D341Med (cell line): ENCODE data around the gene GJA5.
A peak's percentile ranks its signal among the peaks of the same experiment; 100 is the strongest.

ENCODE experiments used
- DNase-seq: peaks from one replicate; pipeline ENCODE4 v3.0.0; 2012; ENCODE audit warnings: low spot score

Gene GJA5

DNA sequence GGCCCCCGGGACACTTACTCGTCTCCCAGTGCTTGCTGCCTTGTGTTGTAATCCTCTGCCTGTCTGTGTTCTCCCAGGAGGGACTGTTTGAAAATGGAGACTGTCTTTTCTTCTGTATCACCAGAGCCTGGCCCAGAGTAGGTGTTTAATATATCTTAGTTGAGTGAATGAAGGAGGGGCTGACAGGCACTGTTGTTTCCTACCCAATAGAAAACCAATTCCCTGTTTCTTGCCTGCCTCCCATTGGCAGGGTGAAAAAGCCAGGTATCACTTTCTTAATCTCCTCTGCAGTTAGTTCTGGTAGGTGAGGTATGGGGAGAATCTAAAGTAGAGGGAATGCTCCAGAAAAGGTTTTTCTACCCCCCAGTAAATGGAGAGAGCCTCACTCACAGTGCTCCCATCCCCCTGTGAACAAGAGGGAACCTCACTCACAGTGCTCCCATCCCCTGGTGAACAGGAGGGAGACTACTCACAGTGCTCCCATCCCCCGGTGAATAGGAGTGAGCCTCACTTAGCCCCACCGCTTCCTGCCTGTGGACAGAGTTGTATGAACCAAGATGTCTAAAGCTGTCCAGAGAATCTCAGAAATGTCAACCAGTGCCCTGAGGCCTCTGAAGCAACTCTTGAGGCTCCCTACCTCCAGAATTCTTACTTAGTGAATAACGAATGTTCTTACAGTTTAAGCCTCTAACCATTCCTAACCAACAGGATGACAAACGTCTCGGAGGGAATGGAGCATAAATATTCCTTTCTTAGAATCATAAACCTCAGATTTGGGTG lies at the start of gene GJA5:
Gene GJA5 (minus strand): TSS at position 122 of the 780 bp plus-strand sequence. CDS start 1,364 bp downstream, outside the sequence.
- no peak for DNase-seq

DNA sequence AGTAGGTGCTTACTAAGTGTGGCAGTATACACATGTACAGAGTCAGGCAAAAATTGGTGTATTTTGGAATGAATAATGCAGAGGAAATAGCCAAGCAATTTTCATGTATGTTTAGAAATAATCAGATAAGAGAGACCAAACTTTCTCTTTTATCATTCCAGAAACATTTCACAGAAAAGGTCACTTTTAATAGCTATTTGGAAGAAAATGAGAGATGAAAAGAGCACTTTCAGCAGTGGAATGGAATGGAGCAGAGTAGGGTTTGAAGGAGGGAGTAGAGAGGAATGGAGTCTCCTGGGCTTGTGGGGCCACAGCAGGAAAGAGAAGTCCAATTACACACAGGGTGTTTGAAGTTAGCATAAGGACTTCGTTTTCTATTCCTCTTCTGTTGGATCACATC lies 48.8 kb upstream of the GJA5 start:
- no peak for DNase-seq

DNA sequence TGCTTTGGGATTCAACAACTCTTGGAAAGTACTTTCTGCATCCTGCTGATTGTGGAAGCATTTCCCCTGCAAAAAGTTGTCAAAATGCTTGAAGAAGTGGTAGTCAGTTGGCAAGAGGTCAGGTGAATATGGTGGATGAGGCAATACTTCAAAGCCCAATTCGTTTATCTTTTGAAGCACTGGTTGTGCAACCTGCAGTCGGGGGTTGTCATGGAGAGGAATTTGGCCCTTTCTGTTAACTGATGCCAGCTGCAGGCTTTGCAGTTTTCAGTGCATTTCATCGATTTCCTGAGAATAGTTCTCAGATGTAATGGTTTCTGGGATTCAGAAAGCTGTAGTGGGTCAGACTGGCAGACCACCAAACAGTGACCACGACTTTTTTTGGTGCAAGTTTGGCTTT lies 47.6 kb upstream of the GJA5 start:
- no peak for DNase-seq

DNA sequence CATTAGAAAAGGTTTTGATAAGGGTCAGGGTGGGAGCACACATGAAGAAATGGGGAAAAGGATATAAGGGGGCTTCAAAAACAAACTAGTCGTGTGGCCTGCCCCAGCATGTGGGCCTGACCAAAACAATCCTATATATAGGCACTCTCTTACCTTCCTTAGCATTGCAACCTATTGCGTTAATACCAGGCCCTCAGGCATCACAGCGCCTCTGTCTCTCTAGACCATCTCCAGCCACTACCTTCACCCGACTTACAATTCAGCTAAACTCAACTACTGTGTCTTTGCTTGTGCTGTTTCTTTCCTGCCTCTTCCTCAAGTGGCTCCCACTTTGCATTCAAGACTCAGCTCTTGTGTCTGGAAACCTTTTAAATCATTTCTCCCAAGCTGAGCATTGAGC lies 47.0 kb upstream of the GJA5 start:
- no peak for DNase-seq

DNA sequence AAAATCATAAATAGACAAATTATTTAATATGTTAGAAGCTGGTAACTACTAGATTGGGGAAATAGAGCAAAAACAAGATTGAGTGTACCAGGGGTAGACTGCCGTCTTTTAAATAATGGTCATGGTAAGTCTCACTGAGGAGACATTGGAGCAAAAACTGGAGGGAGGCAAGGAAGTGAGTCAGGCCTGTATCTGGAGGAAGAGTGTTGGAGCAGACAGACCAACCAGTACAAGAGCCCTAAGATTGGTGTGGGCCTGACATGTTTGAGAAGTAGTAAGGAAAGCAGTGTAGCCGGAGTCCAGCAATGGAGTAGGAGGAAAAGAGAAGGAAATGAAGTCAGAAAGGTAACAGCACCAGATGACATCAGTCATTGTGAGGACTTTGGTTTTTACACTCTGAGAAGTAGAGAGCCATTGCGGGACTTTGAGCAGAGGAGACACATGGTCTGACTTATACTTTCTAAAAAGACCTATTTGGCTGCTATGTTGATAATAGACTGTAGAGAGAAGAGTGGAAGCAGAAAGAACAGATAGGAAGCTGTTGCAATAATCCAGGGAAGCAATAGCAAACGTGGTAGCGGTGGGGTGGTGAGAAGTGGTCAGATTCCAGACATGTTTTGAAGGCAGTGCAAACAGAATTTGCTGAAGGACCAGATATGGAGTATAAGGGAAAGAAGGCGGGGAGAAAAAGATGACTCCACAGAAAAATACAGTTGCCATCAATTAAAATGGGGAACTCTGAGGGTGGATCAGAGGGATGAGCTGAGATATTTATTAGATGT lies 44.7 kb upstream of the GJA5 start:
- DNase-seq: no peak

DNA sequence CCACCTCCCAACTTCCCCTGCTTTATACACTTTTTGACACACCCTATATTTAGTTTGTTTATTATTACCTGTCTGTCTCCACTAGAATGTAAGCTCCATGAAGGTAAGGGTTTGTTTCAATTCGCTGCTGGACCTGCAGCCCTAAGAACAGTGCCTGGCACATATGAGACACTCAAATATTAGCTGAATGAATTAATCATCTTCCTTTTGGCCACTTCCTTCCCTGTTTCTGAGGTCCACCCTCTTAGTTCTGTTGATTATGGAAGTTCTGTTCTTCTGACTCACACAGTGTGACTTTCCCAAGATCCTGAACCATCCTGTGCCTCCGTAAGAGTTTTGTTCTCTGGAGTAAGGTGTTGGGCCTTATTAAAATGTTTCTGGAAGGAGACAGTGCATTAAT lies 40.4 kb upstream of the GJA5 start:
- no peak for DNase-seq

DNA sequence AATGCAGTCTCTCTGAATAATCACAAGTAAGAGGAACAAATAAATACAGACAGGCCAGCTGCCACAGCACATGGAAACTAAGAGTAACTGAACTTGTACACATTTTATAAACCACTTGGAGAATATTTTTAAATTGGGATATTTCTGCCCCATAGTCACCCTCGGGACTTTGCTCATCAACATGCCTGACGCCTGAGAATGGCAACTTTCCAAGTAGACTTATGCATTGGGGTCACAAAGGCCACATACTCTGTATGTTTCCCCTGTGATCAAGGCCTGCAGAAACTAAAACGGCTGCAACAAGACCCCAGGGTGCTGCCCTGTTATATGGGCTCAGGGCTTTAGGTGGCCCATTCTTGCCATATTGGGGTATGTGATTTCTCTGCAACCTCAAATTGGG lies 38.3 kb upstream of the GJA5 start:
- peak; percentile 60 for DNase-seq

DNA sequence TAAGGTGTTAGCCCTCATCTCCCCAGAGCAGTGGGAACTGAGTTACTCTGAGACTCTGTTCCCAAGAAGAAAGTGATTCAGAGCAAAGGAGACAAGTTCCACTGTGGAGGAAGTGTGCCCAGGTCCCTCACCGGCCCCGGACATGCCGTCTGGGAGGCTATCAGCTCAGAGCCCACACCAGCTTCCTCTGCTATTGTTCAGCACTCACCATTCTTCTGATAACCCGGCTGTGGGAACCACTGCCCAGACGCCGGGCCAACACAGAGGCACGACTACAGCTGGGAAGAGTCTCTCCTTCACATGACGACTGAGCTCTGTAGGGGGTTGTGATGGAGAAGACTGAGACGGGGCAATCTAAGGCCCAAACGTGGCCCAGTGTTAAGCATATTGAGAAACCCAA lies 34.2 kb upstream of the GJA5 start:
- no peak for DNase-seq

DNA sequence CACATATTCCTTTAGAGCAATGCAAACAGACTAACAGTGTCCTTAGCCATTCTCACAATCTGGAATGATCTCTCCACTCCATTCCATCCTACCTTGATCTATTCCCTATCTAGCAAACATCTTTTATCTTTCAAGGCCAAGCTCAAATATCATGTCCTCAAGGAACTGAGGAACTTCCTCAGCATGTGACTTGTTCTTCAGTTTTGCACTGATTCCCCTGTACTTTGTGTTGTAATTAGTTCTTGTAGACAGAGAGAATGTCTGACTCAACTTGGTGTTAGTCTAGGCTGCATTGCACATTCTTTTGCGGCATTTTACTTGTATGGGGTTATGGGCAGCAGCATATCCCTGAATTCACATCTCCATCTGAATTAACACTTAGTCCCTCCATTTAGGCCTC lies 31.5 kb upstream of the GJA5 start:
- no peak for DNase-seq

DNA sequence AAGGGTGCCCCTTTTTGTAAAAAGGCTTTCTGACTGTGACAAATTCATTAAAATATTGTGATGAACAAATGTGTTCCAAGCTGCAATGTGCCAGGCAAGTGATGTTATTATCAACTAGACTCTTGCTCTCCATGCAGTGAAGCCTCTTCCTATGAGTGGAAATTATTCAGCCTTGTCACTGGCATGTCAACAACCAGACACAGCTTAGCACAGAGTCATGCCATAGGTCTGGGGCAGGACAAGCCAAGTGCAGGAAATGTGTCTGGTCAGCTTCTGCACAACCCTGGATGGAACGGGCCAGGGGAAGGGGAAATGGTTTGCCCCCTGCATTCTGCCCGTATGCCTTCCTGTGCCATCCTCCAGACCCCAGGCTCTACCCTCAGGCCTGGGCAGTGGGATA lies 27.4 kb upstream of the GJA5 start:
- DNase-seq: no peak

DNA sequence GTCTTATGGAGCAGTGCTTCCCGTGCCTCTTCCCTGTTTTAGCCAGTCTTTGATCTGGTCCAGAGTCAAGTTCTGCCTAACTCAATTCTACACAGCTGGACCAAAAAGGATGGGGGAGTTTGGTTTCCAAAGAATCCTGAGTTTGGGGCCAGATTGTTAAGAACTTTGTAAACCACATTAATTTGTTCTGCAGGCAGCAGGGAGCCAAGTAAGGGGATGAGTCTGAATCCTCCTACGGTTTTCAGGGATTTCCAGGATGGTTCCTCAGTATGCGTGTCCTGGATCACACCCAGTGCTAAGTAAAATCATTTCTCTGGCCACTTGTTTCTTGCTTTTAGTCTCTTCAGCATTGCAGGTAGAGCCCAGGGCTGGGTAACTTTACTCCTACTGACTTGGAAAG lies 26.1 kb upstream of the GJA5 start:
- no peak for DNase-seq

DNA sequence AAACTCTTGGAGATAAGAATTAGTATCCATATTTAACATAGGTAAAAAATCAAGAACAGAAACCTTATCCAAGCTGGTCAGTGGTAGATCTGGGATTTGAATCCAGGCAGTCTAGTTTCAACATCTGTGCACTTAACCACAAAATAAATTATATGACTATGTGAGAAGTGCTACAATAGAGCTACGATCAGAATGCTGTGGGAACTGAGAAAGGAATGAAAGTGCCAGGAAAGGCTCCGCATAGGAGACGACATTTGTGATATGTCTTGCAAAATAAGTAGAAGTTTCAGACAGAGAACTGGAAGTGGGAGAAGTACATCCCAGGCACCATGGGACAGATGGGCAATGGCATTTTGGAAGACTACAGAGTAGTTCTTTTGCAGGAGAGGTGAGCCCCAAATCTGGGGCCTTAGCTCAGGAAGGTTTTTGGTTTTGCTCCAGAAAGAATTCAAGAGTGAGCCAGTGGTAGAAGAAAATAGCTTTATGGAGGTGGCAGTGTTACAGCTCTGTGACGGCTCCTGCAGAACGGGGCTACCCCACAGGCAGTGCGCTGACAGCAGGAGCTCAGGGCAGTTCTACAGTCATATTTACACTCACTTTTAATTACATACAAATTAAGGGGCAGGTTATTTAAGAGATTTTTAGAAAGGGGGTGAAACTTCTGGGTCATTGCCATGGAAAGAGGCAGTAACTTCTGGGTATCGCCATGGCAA lies 25.5 kb upstream of the GJA5 start:
- DNase-seq: no peak

DNA sequence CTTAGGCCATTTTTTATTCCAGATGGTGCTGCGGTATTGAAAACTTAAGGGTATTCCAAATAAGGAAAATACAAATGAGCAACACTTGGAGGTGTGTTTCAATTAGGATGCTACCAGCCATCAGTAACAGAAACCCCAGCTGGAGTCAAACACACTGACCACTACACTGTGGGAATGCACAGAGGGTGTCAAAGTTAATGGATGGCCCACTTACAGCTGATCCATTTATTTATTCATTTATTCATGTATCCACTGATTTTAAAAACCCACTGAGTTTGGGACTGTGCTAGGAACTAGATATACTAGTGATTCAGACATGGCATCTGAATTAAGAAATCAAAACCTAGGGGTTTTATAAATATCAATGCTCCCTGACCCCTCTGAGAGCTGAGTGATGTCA lies 24.5 kb upstream of the GJA5 start:
- DNase-seq: no peak

DNA sequence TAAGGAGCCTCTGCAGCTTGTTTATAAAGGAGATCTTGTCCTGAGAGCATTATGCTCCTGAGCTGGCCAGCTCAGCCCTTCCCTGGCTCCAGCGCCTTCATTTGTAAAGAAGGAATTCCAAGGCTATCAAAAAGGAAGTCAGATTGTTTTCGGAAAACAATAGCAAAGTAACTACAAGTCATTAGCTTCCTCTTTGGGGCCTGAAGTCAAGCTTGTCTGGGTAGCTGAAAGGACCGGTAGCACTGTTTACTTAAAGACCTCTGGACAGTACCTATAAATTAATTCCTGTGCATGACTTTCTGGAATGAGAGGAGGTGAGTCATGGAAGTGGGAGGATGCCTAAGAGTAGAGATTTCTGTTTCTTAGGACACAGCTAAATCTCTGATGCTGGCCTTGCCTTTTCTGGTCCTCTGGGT lies 20.7 kb upstream of the GJA5 start:
- no peak for DNase-seq

DNA sequence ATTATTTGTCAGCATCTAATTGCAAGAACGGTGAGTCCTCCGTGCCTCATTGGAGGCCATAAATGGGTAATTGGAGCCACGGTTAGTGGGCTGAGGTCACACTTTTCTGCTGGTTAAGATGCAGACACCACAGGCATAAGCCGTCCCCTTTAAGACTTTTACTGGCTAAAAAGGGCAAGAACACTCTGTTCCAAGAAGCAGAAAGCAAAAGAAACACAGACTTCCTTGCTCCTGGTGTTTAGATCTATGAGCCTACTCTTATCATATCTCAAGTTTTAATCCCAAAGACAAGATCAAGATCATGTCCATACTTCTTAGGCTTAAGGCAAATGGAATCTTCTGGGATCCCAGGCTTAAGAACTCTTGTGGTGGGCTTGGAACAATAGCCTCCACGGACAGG lies 17.3 kb upstream of the GJA5 start:
- DNase-seq: no peak

DNA sequence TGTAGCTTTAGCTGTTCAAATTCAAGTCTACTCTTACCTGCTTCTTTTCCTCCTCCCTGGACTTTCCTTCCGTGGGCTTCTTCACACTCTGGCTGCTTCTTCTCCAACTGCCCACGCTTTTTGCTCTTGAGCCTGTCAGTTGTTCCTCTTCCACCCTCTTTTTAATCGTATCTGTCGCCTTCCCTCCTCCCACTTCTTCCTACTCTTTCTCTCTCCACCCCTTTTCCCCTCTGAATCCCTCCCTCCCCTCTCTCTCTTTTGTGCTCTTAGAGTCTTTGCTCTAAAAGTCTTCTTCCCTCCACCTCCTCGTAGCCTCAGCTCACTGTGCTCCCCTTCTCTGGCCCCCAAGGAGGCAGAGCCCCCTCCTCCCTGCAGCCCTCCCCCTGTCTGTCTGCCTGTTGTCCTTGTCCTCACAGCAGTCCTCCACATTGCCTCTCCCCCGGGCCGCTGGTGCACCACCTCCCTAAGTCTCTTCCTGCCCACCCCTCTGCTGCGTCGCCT lies 12.9 kb upstream of the GJA5 start:
- no peak for DNase-seq

DNA sequence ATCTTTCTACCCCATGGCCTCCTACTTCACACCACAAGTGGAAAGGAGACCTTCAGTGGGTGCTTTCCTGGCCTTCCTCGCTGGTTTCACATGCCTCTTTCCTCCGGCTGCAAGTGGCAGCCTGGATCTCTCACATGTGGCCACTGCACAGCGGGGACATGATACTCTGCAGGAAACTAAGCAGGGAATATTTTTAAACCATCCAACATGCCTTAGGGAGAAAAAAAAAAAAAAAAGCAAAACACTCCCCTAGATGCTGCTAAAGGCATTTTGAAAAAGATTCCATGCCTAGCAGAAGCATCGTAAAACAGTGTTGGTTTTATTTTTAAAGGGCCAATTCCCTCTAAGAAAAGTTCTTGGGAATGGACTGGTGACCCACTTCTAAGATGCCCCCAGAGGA lies 12.2 kb upstream of the GJA5 start:
- no peak for DNase-seq

DNA sequence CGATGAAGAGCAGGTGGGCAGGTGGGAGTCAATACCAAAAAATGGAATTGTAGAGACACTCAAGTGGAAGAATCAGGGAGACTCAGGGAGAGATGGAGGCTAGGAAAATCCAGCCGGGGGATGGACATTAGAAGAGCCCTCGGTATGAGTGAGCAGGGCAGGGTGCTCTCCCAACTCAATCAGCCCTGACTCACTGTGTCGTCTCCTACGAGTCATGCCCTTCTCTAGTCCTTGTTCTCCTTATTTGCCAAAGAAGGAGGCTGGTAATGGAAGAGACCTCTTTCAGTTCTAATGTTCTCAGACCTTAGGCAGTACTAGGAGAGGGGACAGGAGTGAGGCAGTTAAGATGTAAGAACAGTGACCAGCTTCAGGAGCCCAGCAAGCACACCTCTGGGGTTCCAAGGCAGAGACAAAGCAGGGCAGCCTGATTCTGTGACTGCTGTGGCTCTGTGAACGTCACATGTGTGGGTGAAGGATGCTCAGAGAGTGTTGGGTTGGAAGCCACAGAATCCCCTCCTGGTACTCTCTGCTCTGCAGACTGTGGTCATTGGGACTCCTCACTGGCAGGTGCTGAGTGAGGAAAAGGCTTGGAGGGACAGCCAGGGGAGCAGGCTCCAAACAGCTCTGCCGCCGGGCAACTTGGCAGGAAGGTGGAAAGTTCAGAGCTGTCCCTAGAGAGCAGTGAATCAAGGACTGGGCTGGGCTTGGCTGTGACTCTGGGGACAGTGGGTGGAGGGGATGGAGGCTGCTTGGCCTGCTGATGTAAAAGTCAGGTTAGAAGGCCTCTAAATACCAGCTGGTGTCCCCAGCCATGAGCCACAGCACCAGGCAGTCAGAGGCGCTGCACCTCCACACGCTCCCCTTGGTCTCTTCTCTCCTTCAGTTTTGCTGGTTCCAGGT lies 11.1 kb upstream of the GJA5 start:
- DNase-seq: no peak

DNA sequence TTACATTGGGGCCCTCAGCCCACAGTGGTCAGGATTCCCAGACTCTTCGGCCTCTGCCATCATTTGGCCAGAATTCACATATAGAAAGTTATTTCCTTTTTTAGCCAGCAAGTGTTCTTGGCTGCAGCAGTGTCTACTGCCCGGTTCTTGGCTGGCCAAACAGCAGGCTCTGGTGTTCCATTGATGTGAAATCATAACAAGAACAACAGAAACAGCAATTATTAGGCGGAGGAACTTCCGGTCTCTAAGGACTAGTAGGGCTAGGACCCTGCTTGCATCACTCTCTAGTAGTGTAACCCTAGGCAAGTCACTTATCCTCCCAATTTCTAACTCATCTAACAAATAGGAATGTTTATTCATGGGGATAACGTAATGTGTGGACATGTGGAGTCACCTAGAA lies 8.7 kb upstream of the GJA5 start:
- no peak for DNase-seq

DNA sequence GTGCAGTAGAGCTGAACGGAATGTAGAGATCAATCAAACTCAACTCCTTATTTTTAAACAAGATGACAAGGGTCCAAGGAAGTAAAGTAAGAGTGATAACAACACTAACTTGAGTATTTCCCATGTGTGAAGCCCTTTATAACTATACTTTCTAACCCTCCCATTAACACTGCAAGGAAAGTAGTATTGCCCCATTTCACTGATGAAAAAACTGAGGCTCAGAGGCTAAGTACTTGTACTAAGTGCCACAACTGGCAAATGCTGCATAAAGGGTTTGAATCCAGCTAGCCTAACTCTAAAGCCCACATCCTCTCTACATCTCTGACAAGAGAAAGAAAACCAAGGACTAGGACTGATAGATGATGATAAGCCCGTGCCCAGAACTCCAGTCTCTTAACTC lies 8.2 kb upstream of the GJA5 start:
- DNase-seq: no peak

DNA sequence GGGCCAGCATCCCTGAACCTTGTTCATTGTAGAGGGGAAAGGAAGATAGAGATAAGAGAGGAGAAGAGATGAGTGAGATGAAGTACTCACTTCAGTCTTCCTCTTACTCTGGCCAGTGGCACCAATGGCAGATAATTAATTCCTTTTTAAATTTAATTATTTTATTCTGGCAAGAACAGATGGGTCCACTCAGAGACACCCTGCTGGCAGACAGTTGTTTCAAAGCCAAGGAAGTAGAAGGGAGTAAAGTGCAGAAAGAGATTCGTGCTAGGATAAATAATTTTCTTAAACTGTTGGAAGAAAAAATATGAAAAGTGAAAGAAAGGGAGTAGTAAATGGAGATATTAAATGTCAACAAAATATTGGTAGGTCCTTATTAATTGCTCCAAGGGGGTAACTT lies 7.7 kb upstream of the GJA5 start:
- no peak for DNase-seq
